Natural killer cell treated with Interleukin-12 subunit alpha and Interleukin-12 subunit beta and Interleukin-15 and Interleukin-18, amount 100 ng/mL, for 72 hours (primary cell): ENCODE measurements around the gene TNFRSF1A. TPM values are rescaled to one million over a fixed set of nuclear protein-coding genes. Genes with fewer than 3 reads are reported as not detected.

ENCODE experiments used
- ATAC-seq, 2 donors: fragments of 150-1000 bp; cut with Tn5 transposase in 1 of 2; sonication (Bioruptor Pico), chemical (Tn5 transposase) in 1 of 2; 2 replicates each; pipeline ENCODE4 v1.10.0; 2021
- DNase-seq: peaks from one replicate; pipeline ENCODE4 v3.0.0; 2022; ENCODE audit warnings: low spot score
- H3K27ac Mint-ChIP-seq, 2 donors: 1 replicate in 1 of 2; 2 replicates in 1 of 2; pipeline ENCODE4 v1.8.0; 2022; ENCODE audit warnings: mixed read lengths in 2 of 2, mild to moderate bottlenecking in 1 of 2, moderate library complexity in 1 of 2
- H3K27me3 Mint-ChIP-seq, 2 donors: 1 replicate in 1 of 2; 2 replicates in 1 of 2; pipeline ENCODE4 v1.8.0; 2022; ENCODE audit warnings: mixed read lengths in 2 of 2
- H3K36me3 Mint-ChIP-seq: one replicate; pipeline ENCODE4 v1.8.0; 2022; ENCODE audit warnings: mixed read lengths
- H3K4me1 Mint-ChIP-seq, 2 donors: 1 replicate in 1 of 2; 2 replicates in 1 of 2; pipeline ENCODE4 v1.8.0; 2022; ENCODE audit warnings: low read depth in 2 of 2, mixed read lengths in 2 of 2, mild to moderate bottlenecking in 1 of 2
- H3K4me3 Mint-ChIP-seq: one replicate; pipeline ENCODE4 v1.8.0; 2022; ENCODE audit warnings: mixed read lengths
- H3K9me3 Mint-ChIP-seq: 2 replicates; pipeline ENCODE4 v1.8.0; 2022; ENCODE audit warnings: mixed read lengths
- total RNA-seq, 2 donors: library from RNA; stranded (reverse); gene quantifications; one replicate each; pipeline ENCODE4 v1.2.3, GENCODE V29; 2022

Gene TNFRSF1A
- total RNA-seq, 2 donors from 2014 or later, result 83.2 to 102 TPM

- Mint-ChIP-seq H3K4me1 (peaks cover 20 to 34% of the 10 kb centered on the region in 2 donors), H3K9me3 (no peaks in the 10 kb centered on the region), H3K27ac (peak overlapping the region in 1 of 2 donors; percentile 23), H3K27me3 (no peaks in the 10 kb centered on the region), H3K4me3 (no peak overlapping the region), H3K36me3 (no peaks in the 10 kb centered on the region)
- DNase-seq, result no peak
- ATAC-seq, result no peak
Observed at GRCh38 chr12:6369916-6370575, 28.2 kb upstream of the TNFRSF1A start.

- H3K4me1 Mint-ChIP-seq, result peaks cover 20 to 37% of the 10 kb centered on the region in 2 donors
- H3K36me3 Mint-ChIP-seq, result no peaks in the 10 kb centered on the region
- no peak for ATAC-seq
- H3K27me3 Mint-ChIP-seq, result no peaks in the 10 kb centered on the region
- DNase-seq, result no peak
- H3K9me3 Mint-ChIP-seq, result no peaks in the 10 kb centered on the region
- H3K4me3 Mint-ChIP-seq, result no peak overlapping the region
- peak overlapping the region; percentile 36 to 85 for H3K27ac Mint-ChIP-seq
Observed at GRCh38 chr12:6368906-6369525, 27.1 kb upstream of the TNFRSF1A start.

DNA sequence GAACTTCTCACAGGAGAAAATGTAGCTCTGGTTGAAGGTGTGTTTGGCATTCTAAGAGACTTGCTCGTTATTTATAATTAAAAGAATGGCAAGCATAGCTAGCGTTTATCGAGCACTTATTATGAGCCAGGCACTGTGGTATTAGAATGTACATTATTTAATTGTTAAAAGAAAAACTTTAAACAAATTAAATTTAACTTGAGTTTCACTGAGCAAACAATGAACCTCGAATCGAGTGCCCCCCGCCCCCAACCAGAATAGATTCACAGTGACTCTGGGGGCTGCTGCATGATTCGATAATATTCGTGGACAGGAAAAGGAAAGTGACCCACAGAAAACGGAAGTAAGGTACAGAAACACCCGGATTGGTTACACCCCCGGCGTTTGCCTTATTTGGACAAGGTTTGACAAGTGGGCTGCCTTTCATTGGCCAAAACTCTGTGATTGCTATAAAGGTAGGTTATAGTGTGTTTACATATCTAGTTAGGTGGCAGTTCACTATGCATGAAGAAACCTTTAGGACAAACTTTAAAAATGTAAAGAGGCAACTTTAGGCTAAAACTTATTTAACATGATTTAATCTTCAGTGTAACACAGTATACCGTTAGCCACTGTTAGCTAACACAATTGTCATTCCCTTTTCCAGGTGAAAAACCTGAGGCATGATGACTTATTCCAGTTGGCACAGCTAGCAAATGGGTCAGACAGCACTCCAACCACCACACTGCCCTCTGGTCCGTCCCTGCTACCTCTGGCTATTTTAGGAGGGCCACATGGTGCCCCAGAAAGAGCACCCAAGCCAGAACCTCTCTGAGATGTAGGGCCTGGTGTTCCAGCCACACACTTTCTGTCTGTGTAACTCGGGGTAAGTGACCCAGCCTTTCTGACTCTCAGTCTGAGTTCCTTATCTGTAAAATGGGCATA, 26.4 kb upstream of the TNFRSF1A start:
- Mint-ChIP-seq H3K27me3 (no peaks in the 10 kb centered on the region), H3K9me3 (no peaks in the 10 kb centered on the region), H3K4me1 (peaks cover 18 to 36% of the 10 kb centered on the region in 2 donors), H3K27ac (peak overlapping the region; percentile 59 to 85), H3K36me3 (no peaks in the 10 kb centered on the region), H3K4me3 (no peak overlapping the region)
- peak; percentile 45 to 63 for ATAC-seq
- peak; percentile 63 for DNase-seq

- Mint-ChIP-seq H3K9me3 (no peaks in the 10 kb centered on the region), H3K27me3 (no peaks in the 10 kb centered on the region), H3K4me1 (peaks cover 15 to 29% of the 10 kb centered on the region in 2 donors), H3K4me3 (peak overlapping the region; percentile 48), H3K27ac (peak overlapping the region; percentile 59 to 85), H3K36me3 (no peaks in the 10 kb centered on the region)
- ATAC-seq (peak; percentile 55 to 57), DNase-seq (no peak)
Observed at GRCh38 chr12:6367065-6367968, 25.4 kb upstream of the TNFRSF1A start.

DNA sequence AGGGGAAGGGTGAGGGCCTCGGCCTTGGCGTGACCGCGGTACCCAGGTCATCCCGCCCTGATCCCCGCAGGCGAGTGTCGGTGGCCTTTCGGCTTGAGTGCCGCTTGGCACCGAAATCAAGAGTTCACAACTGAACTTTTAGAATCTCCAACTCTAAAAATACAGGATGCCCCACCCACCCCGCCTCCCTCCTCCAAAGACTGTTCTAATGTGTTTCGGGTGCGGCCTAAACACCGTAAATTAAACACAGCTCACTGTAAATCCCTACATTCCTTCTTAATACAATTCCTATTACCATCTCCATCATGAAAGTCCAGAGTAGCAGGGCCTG, 22.1 kb upstream of the TNFRSF1A start:
- H3K9me3 Mint-ChIP-seq, result no peaks in the 10 kb centered on the region
- peak overlapping the region; percentile 49 to 86 for H3K27ac Mint-ChIP-seq
- H3K4me1 Mint-ChIP-seq, result peaks cover 19 to 22% of the 10 kb centered on the region in 2 donors
- peaks cover 0 to 3% of the 10 kb centered on the region in 2 donors for H3K27me3 Mint-ChIP-seq
- H3K36me3 Mint-ChIP-seq, result no peaks in the 10 kb centered on the region
- peak overlapping the region; percentile 75 for H3K4me3 Mint-ChIP-seq
- DNase-seq (no peak), ATAC-seq (no peak)

DNA sequence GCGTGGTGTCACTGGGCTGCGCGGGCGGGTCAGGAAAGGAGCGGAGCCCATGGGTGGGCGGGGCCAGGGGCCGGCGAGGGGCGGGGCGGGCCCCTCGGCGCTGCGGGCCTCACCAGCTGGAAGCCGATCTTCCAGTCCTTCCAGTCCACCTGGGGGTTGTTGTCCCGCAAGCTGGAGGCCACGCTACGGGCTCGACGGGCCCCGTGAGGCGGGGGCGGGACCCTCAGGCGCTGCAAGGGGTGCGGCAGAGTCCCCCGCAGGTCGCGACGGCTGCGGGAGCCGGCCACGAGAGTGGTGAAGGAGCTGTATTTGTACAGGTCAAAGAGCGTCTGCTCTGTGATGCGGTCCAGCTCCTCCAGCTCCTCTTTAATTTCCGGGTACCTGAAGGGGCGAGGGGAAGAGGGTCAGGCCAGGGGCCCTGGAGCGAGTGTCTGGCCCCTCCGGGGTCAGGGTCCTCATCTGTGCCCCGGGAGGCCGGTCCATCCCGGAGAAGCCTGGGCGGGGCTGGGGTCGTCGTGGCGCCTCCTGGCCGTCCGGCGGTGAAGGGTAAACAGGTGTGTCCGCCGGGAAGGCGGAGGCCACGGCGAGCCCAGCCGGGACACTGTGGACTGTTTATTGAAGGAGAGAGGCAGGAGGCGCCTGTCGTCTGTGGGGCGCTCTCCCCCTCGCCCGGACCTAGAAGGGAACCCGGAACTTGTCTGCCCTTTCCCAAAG, 21.6 kb upstream of the TNFRSF1A start:
- Mint-ChIP-seq H3K27me3 (peaks cover 0 to 3% of the 10 kb centered on the region in 2 donors), H3K36me3 (no peaks in the 10 kb centered on the region), H3K27ac (peak overlapping the region; percentile 49 to 86), H3K4me3 (peak overlapping the region; percentile 61), H3K9me3 (no peaks in the 10 kb centered on the region), H3K4me1 (peaks cover 14 to 17% of the 10 kb centered on the region in 2 donors)
- DNase-seq (peak; percentile 71), ATAC-seq (peak; percentile 93 to 94)

DNA sequence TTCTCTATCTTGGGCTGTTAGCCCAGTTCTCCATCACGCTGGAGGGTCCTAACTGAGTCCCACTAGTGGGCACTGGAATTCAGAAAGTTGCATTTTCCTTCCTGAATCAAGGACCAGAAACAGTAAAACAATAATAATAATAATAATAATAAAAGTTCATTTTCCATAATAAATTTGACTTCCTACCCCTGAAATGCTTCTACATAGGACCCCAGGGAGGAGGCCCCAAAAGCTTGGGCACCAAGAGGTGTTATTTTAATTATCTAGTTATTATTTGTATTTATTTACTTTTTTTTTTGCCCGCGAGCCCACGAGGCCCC, 21.1 kb upstream of the TNFRSF1A start:
- Mint-ChIP-seq H3K27me3 (peaks cover 0 to 3% of the 10 kb centered on the region in 2 donors), H3K27ac (no peak overlapping the region), H3K4me3 (peak overlapping the region; percentile 61), H3K9me3 (no peaks in the 10 kb centered on the region), H3K36me3 (no peaks in the 10 kb centered on the region), H3K4me1 (peaks cover 13 to 17% of the 10 kb centered on the region in 2 donors)
- DNase-seq, result no peak
- ATAC-seq, result no peak

DNA sequence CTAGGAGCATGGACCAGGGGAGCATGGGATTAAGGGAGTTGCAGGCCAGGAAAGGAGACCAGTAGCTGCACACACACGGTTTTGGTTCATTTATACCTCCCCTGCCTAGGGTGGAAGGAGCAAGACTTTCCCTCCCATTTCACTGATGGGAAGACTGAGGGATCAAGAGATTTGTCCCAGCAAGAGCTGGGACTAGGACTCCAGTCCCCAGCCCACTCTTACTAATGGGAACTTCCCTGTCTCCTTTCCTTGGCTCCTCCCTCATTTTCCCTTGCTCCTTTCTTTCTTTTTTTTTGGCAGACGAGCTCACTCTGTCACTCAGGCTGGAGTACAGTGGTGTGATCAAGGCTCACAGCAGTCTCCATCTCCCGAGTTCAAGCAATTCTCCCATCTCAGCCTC, 20.5 kb upstream of the TNFRSF1A start:
- peak overlapping the region; percentile 42 for H3K4me3 Mint-ChIP-seq
- ATAC-seq, result no peak

GRCh38 chr12:6361834-6362233, 20.0 kb upstream of the TNFRSF1A start:
- Mint-ChIP-seq H3K9me3 (no peaks in the 10 kb centered on the region), H3K4me3 (peak overlapping the region; percentile 42), H3K36me3 (no peaks in the 10 kb centered on the region), H3K4me1 (peaks cover 4 to 9% of the 10 kb centered on the region in 2 donors), H3K27me3 (peaks cover 2 to 3% of the 10 kb centered on the region in 2 donors), H3K27ac (peak overlapping the region in 1 of 2 donors; percentile 33)
- DNase-seq (peak; percentile 47), ATAC-seq (no peak)

More for the DNA sequence above, 20.5 kb upstream of the TNFRSF1A start:
- peaks cover 0 to 3% of the 10 kb centered on the region in 2 donors for H3K27me3 Mint-ChIP-seq
- H3K27ac Mint-ChIP-seq, result peak overlapping the region in 1 of 2 donors; percentile 33
- peaks cover 9 to 15% of the 10 kb centered on the region in 2 donors for H3K4me1 Mint-ChIP-seq
- no peak for DNase-seq
- H3K9me3 Mint-ChIP-seq, result no peaks in the 10 kb centered on the region
- H3K36me3 Mint-ChIP-seq, result no peaks in the 10 kb centered on the region

GRCh38 chr12:6360578-6361490, 19.0 kb upstream of the TNFRSF1A start:
- Mint-ChIP-seq H3K4me3 (no peak overlapping the region), H3K36me3 (no peaks in the 10 kb centered on the region), H3K4me1 (peaks cover 11 to 14% of the 10 kb centered on the region in 2 donors), H3K27me3 (peaks cover 3 to 10% of the 10 kb centered on the region in 2 donors), H3K9me3 (no peaks in the 10 kb centered on the region), H3K27ac (peak overlapping the region in 1 of 2 donors; percentile 24)
- ATAC-seq (no peak), DNase-seq (no peak)

DNA sequence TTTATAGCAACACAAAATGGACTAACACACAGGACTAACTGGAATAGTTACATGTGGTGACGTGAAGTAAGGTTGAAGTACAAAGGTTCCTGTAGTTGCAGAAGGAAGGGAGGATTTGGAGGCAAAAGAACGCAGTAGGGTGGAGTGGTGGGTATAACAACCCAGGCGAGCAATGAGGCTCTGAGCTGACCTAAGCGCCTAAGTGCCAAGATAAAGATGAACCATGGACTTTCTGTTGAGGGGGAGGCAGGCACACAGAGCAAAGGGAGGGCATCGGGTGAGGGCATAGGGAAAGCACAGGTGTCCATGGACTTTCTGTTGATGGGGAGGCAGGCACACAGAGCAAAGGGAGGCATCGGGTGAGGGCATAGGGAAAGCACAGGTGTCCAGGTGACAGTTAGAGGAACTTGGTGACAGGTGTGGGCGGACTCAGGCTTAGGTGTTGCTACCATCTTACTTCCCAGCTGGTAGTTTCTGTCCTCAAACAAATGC, 18.2 kb upstream of the TNFRSF1A start:
- H3K9me3 Mint-ChIP-seq, result no peaks in the 10 kb centered on the region
- H3K4me1 Mint-ChIP-seq, result peaks cover 11 to 14% of the 10 kb centered on the region in 2 donors
- DNase-seq (no peak), ATAC-seq (no peak)
- H3K36me3 Mint-ChIP-seq, result no peaks in the 10 kb centered on the region
- H3K4me3 Mint-ChIP-seq, result no peak overlapping the region
- peak overlapping the region in 1 of 2 donors; percentile 24 for H3K27ac Mint-ChIP-seq
- peaks cover 3 to 10% of the 10 kb centered on the region in 2 donors for H3K27me3 Mint-ChIP-seq

- no peaks in the 10 kb centered on the region for H3K9me3 Mint-ChIP-seq
- H3K27me3 Mint-ChIP-seq, result peaks cover 3 to 10% of the 10 kb centered on the region in 2 donors
- DNase-seq (no peak), ATAC-seq (no peak)
- no peak overlapping the region for H3K4me3 Mint-ChIP-seq
- no peak overlapping the region for H3K27ac Mint-ChIP-seq
- no peaks in the 10 kb centered on the region for H3K36me3 Mint-ChIP-seq
- H3K4me1 Mint-ChIP-seq, result peaks cover 11% of the 10 kb centered on the region in 2 donors
Observed at GRCh38 chr12:6358881-6359280, 17.0 kb upstream of the TNFRSF1A start.
